Hematopoietic multipotent progenitor cell treated with erythropoietin and hydrocortisone succinate and interleukin-3 and kit ligand, for 6 days (in vitro differentiated cells): ENCODE measurements around the gene MAPK4.
"Not testable (repeated sequence)": the region's sequence is repeated elsewhere in the genome, so short reads cannot be mapped to it uniquely, and the experiment has no call there.

Source experiments
- DNase-seq: peaks from one replicate; pipeline ENCODE4 v3.0.0-alpha.2; 2015

Gene MAPK4

DNA sequence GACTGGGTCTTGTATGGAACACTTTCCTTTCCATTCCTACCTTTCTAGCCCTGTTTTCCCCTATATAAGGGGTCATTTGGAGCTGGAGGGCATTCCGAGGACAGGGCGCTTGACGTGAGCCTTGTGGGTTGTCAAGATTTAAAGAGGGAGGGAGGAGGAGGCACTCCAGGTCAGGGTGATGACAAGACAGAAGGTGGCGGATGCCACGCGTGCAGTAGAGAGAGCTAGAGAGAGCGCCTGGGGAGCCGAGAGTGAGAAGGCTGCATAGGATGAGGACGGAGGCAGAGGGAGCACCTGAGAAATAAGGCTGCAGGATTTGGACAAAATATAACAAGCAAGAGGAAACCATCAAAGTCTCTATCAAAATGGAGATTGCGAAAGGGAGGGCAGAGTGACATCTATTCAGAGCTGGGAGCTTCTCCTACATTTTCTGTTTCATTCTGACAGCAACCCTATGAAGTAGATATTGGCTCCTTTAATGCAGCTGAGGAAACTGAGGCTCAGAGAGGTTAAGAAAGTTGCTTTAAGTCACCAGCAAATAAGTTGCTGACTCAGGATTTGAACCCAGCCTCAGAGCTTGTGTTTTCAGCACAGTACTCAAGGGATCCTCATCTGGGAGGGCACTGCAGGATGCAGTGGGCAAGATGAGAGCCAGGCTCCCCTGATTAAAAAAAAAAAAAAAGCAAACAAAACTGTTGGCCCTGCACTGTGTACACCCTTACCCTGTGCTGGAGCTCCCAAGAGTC, 135.7 kb downstream of the MAPK4 start:
- DNase-seq = no peak

GRCh38 chr18:50696436-50696835, 136.5 kb downstream of the MAPK4 start:
- no peak for DNase-seq

DNA sequence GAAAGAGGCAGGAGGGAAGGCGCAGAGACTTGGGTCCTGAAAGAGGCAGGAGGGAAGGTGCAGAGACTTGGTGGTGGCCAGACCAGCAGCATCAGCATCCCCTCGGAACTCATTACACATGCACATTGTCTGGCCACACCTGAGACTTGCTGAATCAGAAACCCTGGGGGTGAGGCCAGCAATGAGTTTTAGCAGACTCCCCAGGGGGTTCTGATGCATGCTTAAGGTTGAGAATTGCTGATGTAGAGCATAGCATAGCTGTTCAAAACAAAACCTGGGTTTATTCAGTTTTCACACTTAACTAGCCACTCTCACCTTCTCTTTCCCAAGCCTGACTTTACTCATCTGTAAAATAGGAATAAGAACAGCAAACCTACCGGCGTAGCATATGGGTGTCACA, 137.0 kb downstream of the MAPK4 start:
- DNase-seq = no peak

DNA sequence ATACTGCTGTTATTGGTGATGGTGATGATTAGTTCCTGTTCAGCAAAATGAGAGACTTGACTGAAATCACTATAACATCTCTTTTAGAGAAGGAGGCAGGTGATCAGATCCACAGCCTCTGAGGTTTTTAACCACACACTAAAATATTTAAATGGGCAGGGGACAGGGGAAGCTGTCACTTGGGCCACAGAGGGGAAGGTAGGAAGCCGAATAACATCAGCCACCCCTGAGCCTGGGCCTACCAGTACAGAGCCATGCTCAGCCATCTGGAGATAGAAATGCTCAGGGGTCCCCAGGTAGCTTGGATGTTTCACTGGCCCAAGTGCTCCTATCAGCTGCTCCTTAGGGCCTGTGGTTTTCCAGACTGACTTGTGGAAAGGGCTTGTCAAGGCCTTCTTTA, 137.6 kb downstream of the MAPK4 start:
- no peak for DNase-seq

DNA sequence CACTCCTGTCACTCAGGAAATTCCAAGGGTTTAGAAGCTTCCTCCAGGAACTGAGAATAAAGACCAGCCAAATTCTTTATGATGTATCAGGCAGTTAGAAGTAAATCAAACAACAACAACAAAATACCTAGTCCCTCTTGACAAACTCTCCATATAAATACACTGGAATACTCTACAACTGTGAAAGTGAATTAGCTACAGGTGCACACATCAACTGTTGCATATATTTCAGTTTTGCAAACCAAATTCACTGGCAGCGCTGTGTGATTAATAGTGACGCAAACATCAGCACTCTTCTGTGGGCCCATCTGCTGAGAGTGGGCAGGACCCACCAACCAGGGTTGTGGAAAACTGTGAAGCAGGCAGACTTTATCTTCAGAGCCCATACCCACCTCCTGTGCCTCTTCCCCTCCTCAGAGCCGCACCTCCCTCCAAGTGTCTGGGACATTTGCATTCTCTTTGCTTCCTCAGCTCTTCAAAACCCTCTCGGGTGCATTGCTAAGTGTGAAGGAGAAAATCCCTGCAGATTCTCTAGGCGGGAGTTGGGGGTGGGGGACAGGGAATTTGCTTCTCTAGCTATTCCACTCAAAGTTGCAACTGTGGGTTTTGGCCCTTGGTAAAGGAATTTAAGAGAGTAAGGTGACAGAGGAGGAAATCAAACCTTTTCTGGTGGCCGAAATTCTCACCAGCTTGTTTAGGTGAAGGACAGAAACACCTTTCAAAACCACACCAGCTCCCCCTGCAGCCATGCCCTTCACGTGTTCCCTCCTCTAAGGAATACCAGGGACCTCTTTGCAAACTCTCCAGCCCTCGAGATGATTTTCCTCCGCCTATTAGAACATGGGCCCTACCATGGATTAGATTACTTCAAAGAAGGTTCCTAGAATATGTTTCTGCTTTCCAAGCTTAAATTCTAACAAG, 140.6 kb downstream of the MAPK4 start:
- no peak for DNase-seq

GRCh38 chr18:50704357-50704940, 144.6 kb downstream of the MAPK4 start:
- DNase-seq = no peak

GRCh38 chr18:50706199-50706598, 146.3 kb downstream of the MAPK4 start:
- DNase-seq = no peak

GRCh38 chr18:50706651-50707050, 146.8 kb downstream of the MAPK4 start:
- DNase-seq = no peak

- not testable (repeated sequence) for DNase-seq
These were observed 147.4 kb downstream of the MAPK4 start for GRCh38 chr18:50707297-50707696.

- no peak for DNase-seq
These were observed 148.1 kb downstream of the MAPK4 start for GRCh38 chr18:50707855-50708469.

GRCh38 chr18:50709193-50709592, 149.3 kb downstream of the MAPK4 start:
- DNase-seq = no peak

DNA sequence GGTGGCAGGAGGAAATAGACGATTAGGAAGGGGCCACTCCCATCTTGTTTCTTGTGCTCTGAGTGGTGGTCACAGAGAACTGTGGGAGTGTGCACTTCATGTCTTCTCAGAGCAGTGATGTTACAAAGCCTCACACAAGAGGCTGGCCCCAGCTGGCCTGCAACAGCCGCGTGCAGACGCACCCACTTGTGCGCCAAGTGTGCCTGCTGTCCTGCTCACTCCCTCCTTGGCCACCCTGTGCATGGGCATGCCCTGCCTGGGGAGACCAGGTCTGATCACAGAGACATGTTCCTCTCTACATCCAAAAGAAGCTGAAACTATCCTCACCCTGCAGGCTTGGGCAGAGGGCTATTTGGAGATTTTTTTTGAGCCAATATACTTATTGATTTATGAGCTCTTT, 151.5 kb downstream of the MAPK4 start:
- DNase-seq = no peak

GRCh38 chr18:50715919-50716318, 156.0 kb downstream of the MAPK4 start:
- DNase-seq = no peak

GRCh38 chr18:50716902-50717301, 157.0 kb downstream of the MAPK4 start:
- DNase-seq = no peak

DNA sequence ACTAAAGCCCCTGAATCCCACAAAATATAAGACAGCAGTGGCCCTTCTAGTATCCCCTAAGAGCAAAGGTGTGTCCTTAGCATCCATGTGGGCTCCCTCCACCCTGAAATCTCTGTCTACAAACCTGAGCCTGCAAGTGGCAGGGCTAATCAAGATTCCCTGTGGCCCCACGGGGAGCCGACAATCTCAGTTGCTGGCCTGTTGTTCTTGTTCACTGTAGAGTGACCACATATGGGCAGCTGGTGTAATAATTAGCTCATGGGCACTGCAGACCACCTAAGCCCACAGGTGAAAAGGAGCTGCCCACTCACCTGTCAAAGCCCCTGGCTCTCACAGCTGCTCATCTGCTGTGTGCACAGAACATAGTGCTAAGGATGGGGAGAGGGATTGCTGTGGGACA, 157.7 kb downstream of the MAPK4 start:
- no peak for DNase-seq

DNA sequence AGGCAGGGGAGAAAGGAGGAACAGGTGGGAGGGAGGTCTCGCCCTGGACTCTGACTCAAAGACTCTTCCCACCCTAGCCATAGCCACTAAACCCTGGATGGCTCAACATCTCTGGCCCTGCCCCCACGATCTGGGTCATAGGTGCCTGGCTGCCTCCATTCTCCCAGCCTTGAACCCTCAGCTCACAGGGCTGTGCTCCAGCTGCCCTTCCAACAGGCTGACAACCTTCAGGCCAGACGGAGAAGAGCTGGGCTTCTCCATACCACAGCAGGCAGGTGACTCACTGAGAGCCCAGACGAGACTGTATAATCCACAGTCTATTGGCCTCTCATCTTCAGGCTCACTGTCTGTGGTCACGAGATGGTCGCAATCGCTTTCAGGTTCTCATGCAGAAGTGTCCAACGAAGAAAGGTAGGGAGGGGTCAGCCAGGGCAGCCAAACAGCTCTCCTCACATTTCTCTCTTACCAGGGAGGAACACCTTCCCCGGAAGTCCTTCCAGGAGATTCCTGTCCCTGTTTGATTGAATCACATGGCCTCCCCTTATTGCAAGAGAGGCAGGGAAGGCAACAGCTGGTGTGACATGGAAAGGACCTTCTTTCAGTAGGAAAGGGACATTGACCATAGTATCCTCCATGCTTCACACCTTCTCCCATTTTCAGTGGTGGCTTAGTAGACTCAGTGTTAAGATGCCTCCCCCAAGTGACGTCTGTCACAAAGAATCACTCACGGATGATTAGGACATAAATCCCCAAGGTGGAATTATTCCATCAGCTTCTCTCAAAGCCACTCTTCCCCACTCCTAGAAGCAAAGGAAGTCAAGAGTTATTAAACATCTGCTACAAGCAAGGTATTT, 159.8 kb downstream of the MAPK4 start:
- no peak for DNase-seq

GRCh38 chr18:50720325-50720674, 160.4 kb downstream of the MAPK4 start:
- DNase-seq = no peak

DNA sequence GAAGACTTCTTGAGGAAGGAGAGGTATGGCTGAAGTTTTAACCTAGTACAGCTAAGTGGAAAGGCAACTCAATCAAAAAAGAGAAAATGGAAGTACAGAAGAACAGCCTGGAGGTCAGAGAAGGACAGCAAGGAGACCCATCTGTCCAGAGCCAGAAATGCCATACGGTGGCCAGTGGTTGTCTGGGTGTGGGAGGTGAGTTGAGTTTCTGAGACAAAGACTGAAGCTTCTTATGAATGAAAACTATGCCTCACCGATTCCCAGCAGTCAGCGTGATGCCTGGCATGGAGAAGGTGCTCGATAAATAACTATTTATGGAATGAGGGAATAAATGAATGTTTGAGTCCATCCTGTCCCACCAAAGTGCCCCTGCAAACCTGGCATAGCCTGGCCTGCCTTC, 161.1 kb downstream of the MAPK4 start:
- DNase-seq = no peak

GRCh38 chr18:50721451-50722120, 161.7 kb downstream of the MAPK4 start:
- no peak for DNase-seq

DNA sequence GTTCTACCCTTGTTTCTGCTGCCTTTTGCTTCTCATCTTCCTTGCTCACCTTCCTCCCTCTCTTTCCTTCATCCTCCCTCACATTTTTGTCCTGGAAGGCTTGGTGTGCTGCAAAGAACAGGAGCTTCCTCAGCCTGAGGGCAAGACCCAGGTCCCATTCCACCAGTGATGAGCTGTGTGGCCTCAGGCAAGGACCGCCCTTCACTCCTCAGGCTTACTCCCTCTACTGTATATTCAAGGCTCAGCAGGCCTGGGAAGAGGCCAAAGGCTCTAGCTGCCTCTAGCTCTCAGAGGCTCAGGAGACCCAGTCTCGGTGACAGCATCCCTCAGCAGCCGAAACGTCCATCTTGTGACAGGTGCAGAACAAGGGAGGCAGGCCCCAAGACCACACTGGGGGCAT, 162.4 kb downstream of the MAPK4 start:
- no peak for DNase-seq

- DNase-seq = no peak
These were observed 164.9 kb downstream of the MAPK4 start for GRCh38 chr18:50724751-50725151.
